OCI-LY7 (cell line): ENCODE data around the gene CEBPG.

Experiments used
- CTCF ChIP-seq: fragments of 200-600 bp; sonication (generic); conservative IDR thresholded peaks from 2 replicates; pipeline ENCODE4 v1.5.1; 2014; ENCODE audit warnings: mild to moderate bottlenecking, antibody characterized with exemption, low read length, moderate library complexity, mixed read lengths
- EZH2phosphoT487 ChIP-seq: fragments of 200-600 bp; sonication (generic); IDR thresholded peaks from 2 replicates; pipeline ENCODE4 v1.6.1; 2018; ENCODE audit warnings: low read depth, borderline replicate concordance, mild to moderate bottlenecking, mixed run types, antibody characterized with exemption, low read length, moderate library complexity, mixed read lengths

DNA sequence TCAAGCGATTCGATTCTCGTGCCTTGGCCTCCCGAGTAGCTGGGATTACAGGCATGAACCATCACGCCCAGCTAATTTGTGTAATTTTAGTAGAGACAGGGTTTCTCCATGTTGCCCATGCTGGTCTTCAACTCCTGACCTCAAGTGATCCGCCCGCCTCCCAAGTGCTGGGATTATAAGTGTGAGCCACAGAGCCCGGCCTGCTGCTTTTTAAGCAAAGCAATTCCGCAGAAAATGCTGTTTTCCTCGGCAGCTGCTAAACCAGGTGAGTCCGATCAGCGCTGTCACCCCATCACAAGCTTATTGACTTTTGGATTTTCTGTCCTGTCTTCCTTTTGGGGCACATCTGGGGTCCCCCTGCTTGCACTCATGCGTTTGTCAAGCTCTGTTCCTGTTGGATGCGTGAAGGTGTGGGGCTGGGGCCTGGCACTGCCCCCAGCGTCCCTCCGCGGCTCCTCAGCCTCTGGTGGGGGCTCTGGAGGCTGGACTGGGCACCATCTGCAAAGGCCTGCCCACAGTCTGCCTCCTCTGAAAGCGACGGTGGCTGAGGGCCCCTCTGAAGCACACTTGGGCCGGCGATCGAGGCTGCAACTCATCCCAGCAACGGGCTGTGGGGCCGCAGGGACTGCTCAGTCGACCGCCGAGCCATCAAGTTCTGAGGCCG, 25.7 kb downstream of the CEBPG start:
- no peak for TF ChIP-seq CTCF
- TF ChIP-seq EZH2phosphoT487, result no peak
